GM19025 (cell line): ENCODE results near the gene EXOC7.
"Not testable (repeated sequence)": the region's sequence is repeated elsewhere in the genome, so short reads cannot be mapped to it uniquely, and the experiment has no call there.

Source experiments
- ATAC-seq: cut with Tn5 transposase; IDR thresholded peaks from one replicate; pipeline ENCODE4 v1.9.1; 2021; ENCODE audit warnings: mild to moderate bottlenecking, low read depth, moderate library complexity; ENCODE audit not compliant: unreplicated experiment

EXOC7 gene

GRCh38 chr17:76049239-76049638, 54.3 kb downstream of the EXOC7 start:
- ATAC-seq, result no peak

DNA sequence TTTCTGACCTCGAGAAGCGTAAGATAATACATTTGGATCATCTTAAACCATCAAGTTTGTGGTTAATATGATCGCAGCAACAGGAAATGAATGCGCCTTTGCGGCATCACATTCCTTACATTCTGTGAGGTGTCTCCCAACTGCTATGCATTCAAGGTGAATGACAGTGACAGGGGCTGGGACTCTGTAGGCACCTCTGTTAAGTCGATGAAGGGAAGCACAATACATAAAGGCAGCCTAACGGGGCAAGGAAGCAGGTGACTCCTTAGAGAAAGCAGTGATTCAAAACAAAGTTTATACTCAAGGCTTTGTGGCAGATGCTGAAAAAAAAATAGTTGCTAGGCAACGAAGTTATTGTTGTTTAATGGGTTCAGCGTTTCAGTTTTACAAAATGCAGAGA, 54.9 kb downstream of the EXOC7 start:
- no peak for ATAC-seq

DNA sequence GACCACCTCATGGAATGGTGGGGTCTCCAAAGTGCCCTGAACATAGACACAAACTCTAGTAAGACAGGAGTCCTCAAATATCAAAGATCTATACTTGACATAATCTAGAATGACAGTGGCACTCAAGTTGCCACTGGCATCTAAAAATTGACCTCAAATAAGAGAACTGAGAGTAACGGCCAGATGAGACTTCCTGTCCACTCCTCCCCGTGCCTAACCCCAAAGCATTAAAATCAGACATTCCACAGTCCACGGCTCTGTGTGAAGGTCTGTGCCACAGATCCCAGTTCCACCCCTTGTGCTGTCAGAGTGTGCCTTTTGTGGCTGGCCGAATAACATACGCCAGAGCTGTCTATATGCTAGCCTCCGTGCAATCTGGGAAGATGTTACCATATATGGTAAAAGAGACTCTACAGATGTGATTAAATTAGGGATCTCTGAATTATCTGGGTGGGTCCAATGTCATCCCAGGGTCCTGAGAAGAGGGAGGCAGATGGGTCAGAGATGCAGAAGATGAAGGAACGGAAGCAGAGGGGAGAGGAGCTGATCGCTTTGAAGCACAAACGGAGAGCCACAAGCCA, 55.5 kb downstream of the EXOC7 start:
- no peak for ATAC-seq

GRCh38 chr17:76046064-76046463, 57.5 kb downstream of the EXOC7 start:
- ATAC-seq, result no peak

- not testable (repeated sequence) for ATAC-seq
Observed at GRCh38 chr17:76044475-76045007, 59.0 kb downstream of the EXOC7 start.

DNA sequence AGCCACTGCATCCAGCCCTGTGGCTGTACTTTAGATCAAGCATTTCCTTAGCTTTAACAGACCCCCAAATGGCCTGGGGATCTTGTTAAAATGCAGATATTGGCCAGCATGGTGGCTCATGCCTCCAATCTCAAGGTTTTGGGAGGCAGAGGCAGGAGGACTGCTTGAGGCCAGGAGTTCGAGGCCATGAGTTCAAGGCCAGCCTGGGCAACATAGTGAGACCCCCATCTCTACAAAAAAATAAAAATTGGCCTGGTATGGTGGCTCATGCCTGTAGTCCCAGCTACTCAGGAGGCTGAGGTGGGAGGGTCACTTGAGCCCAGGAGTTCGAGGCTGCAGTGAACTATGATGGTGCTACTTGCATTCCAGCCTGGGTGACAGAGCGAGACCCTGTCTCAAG, 60.7 kb downstream of the EXOC7 start:
- not testable (repeated sequence) for ATAC-seq

DNA sequence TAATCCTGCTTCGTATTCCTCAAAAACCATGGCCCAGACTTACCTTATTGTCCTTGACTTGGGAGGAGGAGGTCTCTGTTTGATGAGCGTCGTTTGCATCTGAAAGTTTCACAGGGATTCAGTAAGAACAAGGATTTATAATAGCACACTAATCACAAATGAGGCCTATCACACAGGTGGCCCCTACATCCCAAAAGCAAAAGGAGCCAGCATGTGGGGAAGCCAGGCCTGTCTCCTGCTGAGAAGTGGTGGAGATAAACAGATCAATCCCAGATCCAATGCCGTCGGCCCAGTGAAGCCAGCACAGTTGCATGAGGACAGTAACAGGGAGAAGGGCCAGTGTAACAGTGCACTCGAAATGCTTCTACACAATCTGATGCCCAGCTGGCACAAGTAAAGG, 63.2 kb downstream of the EXOC7 start:
- no peak for ATAC-seq

- no peak for ATAC-seq
Observed at GRCh38 chr17:76039121-76039520, 64.5 kb downstream of the EXOC7 start.

DNA sequence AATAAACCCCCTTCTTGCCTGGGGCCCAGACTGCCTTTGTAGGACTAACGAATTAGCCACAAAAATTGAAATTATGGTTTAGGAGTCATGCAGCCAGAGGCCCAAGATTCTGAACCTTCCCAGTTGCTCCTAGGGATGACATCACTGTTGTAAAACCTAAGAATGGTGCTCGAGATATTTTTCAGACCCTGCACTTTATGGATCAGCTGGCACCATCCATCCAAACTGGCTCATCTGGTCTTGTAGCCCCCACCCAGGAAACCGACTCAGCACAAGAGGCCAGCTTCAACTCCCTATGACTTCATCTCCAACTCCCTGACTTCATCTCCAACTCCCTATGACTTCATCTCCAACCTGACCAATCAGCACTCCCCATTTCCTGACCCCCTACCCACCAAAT, 65.5 kb downstream of the EXOC7 start:
- ATAC-seq, result no peak

DNA sequence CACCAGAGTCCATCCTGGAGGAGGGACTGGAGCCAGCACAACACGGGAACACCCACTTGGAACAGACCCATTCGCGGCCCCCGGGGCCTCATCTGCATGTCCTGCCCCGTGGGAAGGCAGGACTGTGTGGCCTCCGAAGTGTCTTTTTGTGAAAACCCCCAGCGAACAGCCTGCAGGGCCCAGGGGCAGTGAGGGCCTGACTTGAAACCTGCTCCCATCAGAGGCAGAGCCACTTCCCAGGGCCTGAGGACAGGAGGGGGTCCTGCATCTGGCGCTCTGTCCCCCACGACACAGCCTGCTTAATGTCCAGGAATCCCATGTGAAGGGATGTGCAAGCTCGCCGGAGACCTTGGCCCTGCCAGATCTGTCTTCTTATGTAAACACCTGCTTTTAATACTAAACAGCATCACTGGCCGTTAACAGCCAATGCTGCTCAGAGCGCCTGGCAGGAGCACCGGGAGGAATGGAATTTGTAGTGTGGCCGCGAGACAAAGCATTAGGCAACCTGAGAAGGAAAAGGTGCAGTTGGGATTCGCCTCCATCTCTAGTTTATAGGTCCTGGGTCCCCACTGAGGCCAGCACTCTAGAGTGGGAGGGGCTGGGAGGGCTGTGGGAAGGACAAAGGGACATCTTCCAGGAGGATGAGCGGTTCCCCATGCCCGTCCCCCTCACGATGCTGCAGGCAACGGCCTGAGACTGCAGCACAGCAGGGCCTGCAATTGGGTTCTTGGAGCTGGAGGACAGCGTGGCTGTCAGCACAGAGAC, 66.9 kb downstream of the EXOC7 start:
- ATAC-seq, result no peak

GRCh38 chr17:76034428-76035350, 68.9 kb downstream of the EXOC7 start:
- ATAC-seq, result no peak

DNA sequence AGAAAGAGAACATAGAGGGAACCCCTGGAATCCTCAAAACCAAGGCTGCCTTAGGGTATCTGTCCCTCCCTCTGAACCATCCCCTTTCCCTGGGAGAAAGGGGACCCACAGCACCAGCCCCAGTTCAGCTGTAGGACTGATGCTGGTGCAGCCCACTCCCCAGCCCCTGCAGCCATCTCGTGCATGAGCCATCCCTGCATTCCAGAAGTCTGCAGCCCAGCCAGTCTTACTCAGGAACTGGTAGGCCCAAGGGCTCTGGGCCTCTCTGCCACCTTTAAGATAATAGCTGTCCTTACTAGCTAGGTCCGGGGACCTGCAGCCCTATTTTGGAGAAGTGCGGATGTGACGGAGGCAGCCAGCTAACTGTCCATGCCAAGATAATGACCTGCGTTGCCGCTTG, 70.4 kb downstream of the EXOC7 start:
- no peak for ATAC-seq

DNA sequence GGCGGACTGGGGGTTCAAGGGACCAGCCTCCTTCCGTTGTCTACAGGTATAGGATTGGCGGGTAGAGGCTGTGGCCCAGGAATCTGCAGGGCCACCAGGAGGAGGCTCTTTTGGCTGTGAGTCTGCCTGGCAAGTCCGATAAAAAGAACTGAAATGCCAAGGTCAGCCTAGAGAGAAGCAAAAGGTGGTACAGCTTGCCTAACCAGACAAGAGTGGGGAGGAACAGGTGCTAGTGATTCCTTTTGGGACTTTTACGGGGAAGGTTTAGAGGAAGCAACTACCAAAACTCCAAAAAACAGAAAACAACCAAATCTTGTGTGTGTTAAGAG, 70.8 kb downstream of the EXOC7 start:
- no peak for ATAC-seq

DNA sequence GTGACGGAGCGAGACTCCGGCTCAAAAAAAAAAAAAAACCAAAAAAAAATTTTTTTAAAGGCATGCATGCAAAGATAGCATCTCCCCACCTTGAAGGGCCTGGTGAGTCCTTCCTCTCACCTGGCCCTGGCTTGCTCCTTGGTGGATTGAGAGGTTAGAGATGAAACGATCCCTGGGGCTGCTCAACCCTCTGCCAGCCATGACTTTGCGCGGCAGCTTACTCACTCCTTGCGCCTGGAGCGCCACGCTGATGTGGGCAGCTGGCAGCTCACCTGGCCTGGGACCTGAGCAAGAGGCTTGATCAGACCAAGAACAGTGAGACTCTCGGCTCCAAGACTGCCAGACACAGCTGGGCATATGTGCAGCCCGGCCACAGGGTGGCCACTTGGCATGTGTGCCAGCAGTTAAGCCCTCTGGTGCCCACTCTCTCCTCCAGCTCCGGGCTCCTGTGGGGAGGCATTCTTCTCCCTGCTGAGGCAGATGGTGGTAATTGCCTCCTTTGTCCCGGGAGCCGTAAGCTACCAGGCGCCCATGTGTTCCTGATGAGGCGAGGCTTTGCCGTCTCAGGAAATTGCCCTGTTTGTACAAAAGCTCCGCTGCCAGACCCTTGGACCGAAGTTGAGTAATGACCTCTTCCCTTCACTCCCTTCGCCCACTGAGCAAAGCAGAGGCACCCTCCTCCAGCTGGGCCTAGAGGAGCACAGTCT, 71.4 kb downstream of the EXOC7 start:
- no peak for ATAC-seq
